ENCODE results near the gene ADAMTS17.

ADAMTS17 gene

DNA sequence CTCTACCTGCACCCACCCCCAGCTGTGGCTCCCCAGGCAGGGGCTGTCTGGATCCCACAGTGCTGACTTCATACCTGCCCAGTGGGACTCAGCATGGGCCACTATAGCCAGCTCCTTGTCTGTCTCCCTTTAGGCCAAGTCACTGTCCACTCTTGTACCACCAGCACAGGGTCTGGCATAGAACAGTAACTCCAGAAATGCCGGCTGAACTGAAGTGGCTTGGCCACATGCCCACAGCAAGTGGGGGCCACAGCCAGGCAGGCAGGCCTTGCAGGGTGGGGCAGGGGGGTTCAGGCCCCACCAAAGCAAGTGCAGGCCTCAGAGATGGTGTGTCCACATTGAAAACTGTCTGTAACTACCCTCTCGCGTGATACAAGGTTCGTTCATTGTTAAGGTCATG lies 355.9 kb downstream of the ADAMTS17 start:
- DNase-seq (ENCODE audit: extremely low spot score): no peak
- TF ChIP-seq, protein P1, sequence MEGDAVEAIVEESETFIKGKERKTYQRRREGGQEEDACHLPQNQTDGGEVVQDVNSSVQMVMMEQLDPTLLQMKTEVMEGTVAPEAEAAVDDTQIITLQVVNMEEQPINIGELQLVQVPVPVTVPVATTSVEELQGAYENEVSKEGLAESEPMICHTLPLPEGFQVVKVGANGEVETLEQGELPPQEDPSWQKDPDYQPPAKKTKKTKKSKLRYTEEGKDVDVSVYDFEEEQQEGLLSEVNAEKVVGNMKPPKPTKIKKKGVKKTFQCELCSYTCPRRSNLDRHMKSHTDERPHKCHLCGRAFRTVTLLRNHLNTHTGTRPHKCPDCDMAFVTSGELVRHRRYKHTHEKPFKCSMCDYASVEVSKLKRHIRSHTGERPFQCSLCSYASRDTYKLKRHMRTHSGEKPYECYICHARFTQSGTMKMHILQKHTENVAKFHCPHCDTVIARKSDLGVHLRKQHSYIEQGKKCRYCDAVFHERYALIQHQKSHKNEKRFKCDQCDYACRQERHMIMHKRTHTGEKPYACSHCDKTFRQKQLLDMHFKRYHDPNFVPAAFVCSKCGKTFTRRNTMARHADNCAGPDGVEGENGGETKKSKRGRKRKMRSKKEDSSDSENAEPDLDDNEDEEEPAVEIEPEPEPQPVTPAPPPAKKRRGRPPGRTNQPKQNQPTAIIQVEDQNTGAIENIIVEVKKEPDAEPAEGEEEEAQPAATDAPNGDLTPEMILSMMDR (IDR thresholded peaks at IDR 0.05; ENCODE audit: control extremely low read depth, extremely low read depth, low read depth, missing control alignments): no peak
- CTCF ChIA-PET: no interaction called here
- POLR2A ChIA-PET: no interaction called here

DNA sequence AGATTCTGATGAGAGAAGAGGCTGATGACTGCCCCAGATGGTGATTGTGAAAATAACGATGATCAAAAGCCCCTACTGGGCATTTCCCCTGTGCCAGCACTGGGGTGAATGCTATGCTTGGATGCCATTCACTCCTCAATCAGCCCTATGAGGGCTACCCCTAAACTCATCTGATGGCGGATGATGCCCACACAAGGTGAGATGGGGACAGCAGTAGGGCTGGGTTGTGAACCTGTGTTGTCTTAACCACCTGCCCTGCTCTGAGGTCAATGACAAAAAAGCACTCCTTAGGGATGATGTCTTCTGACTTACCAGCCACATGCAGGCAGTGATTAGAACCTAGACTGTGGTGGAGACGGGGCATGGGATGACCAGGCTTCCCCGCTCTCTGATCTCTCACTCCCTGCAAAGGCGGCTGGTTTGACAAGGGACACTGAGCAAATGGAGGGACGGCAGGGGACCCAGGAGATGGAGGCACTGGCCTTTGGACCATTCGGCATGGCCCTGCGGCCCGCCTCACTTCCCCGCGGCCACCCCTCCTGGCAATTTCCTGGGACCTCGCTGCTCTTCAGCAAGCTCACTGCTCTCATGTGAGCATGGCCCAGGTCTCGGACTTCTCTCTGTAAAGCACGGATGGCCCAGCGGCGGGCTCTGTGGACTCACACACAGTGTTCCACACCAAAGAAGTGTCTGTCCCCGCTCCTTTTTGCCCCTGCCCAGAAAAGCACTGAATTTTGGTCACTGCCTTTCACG lies 357.1 kb downstream of the ADAMTS17 start:
- DNase-seq (ENCODE audit: extremely low spot score): no peak
- ChIA-PET CTCF (no interaction called here), POLR2A (no interaction called here)
- TF ChIP-seq, protein P1 (IDR thresholded peaks at IDR 0.05; ENCODE audit: control extremely low read depth, extremely low read depth, low read depth, missing control alignments): no peak

DNA sequence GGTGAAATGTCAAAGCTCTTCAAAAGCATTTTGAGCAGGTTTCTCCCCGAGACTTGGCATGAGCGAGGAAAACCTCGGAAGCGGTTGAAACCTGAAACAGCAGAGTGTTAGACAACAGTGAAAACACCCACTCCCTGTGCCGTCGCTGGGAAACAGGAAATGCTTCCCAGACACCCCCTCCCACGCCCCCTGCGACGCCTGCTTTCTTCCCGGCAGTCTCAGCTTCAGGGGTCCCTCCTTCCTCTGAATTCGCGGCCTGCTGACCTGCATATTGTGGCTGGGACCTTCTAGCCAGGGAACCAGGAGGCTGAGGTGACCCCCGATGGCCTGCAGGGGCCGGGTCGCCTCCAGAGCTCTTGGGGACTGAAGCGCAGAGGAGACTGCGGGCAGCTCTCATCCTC lies 357.9 kb downstream of the ADAMTS17 start:
- no peak for DNase-seq (ENCODE audit: extremely low spot score)
- TF ChIP-seq, protein P1 (IDR thresholded peaks at IDR 0.05; ENCODE audit: control extremely low read depth, extremely low read depth, low read depth, missing control alignments): no peak
- POLR2A ChIA-PET: no interaction called here
- CTCF ChIA-PET: no interaction called here

DNA sequence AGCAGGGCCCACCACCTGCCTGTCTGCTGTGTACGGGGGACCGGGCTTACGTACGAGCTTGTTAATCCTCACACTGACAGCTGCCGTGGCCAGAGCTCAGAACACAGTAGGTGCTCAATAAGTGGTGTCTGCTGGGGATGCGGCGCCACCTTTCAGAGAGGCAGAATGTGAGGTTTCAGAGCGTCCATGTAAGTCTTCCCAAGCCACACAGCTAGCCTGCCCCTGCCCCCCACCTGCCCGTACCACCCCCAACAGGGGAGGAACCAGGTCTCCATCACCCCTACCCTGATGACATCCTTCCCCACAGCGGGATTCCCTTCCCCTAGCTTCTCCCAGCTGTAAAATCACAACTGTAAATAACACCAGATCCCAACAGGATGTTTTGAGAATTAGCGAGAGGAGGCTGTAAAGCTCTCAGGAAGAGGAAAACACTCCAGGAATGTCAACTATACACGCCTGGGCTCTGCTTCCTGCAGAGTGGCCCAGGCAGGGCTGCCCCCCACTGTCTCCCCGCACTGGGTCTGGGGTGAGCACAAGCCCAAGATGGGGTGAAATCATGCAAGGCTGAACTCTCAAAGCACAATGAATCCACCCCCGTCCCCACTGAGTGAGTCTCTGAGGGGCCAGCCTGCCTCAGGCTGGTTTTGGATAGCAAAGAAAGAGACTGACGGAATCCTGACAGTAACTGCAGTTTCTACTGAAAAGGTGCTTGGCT lies 358.4 kb downstream of the ADAMTS17 start:
- TF ChIP-seq, protein P1 (IDR thresholded peaks at IDR 0.05; ENCODE audit: control extremely low read depth, extremely low read depth, low read depth, missing control alignments): no peak
- DNase-seq (ENCODE audit: extremely low spot score): no peak
- ChIA-PET POLR2A (no interaction called here), CTCF (no interaction called here)

GRCh38 chr15:99982662-99983061 lies 359.1 kb downstream of the ADAMTS17 start:
- POLR2A ChIA-PET: no interaction called here
- no peak for DNase-seq (ENCODE audit: extremely low spot score)
- CTCF ChIA-PET: no interaction called here
- TF ChIP-seq, protein P1 (IDR thresholded peaks at IDR 0.05; ENCODE audit: control extremely low read depth, extremely low read depth, low read depth, missing control alignments): no peak

GRCh38 chr15:99981839-99982658 lies 359.7 kb downstream of the ADAMTS17 start:
- ChIA-PET POLR2A (no interaction called here), CTCF (no interaction called here)
- DNase-seq (ENCODE audit: extremely low spot score): no peak
- TF ChIP-seq, protein P1 (IDR thresholded peaks at IDR 0.05; ENCODE audit: control extremely low read depth, extremely low read depth, low read depth, missing control alignments): no peak

Data from GM10248 (cell line).